NCI-H510A treated with DMSO at 0.1 percent for 48 hours (cell line): ENCODE results near the gene DNAJC10.

ENCODE experiments used
- DNase-seq: peaks from one replicate; lab custom pipeline; 2025; lab: John Stamatoyannopoulos, UW

The DNAJC10 gene

GRCh38 chr2:182792441-182792840, 76.4 kb downstream of the DNAJC10 start:
- no peak for DNase-seq

GRCh38 chr2:182798736-182799135, 82.7 kb downstream of the DNAJC10 start:
- DNase-seq = no peak

GRCh38 chr2:182804128-182804527, 88.1 kb downstream of the DNAJC10 start:
- DNase-seq = no peak

- no peak for DNase-seq
These were observed 91.3 kb downstream of the DNAJC10 start for GRCh38 chr2:182807319-182807718.

GRCh38 chr2:182810087-182810486, 94.0 kb downstream of the DNAJC10 start:
- DNase-seq = no peak

GRCh38 chr2:182814380-182814779, 98.3 kb downstream of the DNAJC10 start:
- no peak for DNase-seq

- no peak for DNase-seq
These were observed 98.7 kb downstream of the DNAJC10 start for GRCh38 chr2:182814804-182815203.

GRCh38 chr2:182816866-182817265, 100.8 kb downstream of the DNAJC10 start:
- no peak for DNase-seq

GRCh38 chr2:182817558-182817957, 101.5 kb downstream of the DNAJC10 start:
- DNase-seq = no peak

- DNase-seq = peak; percentile 65
These were observed 102.4 kb downstream of the DNAJC10 start for GRCh38 chr2:182818501-182818900.

GRCh38 chr2:182818925-182819324, 102.9 kb downstream of the DNAJC10 start:
- peak; percentile 65 for DNase-seq

- no peak for DNase-seq
These were observed 103.4 kb downstream of the DNAJC10 start for GRCh38 chr2:182819412-182819811.

- no peak for DNase-seq
These were observed 105.1 kb downstream of the DNAJC10 start for GRCh38 chr2:182821182-182821581.

- no peak for DNase-seq
These were observed 106.7 kb downstream of the DNAJC10 start for GRCh38 chr2:182822733-182823132.

- DNase-seq = peak; percentile 98
These were observed 108.2 kb downstream of the DNAJC10 start for GRCh38 chr2:182824056-182824766.

GRCh38 chr2:182824767-182825158, 108.7 kb downstream of the DNAJC10 start:
- DNase-seq = peak; percentile 98

GRCh38 chr2:182826064-182826463, 110.0 kb downstream of the DNAJC10 start:
- peak; percentile 77 for DNase-seq

GRCh38 chr2:182826496-182826895, 110.4 kb downstream of the DNAJC10 start:
- DNase-seq = no peak

- no peak for DNase-seq
These were observed 111.3 kb downstream of the DNAJC10 start for GRCh38 chr2:182827182-182827879.

GRCh38 chr2:182831101-182831500, 115.0 kb downstream of the DNAJC10 start:
- no peak for DNase-seq

GRCh38 chr2:182831921-182832320, 115.9 kb downstream of the DNAJC10 start:
- DNase-seq = no peak

- DNase-seq = no peak
These were observed 117.2 kb downstream of the DNAJC10 start for GRCh38 chr2:182833084-182833854.

- no peak for DNase-seq
These were observed 118.2 kb downstream of the DNAJC10 start for GRCh38 chr2:182834293-182834692.
